K562 treated with DMSO at 1 percent for 48 hours (cell line): ENCODE measurements around the gene RNMT. TPM values are rescaled to one million over a fixed set of nuclear protein-coding genes. Genes with fewer than 3 reads are reported as not detected.

Experiments used
- total RNA-seq: library from RNA; unstranded; fragments of 300-600 nt; gene quantifications from 2 replicates; pipeline ENCODE4 v1.2.3, GENCODE V29; 2022; ENCODE audit warnings: low replicate concordance; ENCODE audit errors: extremely low read depth

The RNMT gene
- not detected in 2 replicates for total RNA-seq

DNA sequence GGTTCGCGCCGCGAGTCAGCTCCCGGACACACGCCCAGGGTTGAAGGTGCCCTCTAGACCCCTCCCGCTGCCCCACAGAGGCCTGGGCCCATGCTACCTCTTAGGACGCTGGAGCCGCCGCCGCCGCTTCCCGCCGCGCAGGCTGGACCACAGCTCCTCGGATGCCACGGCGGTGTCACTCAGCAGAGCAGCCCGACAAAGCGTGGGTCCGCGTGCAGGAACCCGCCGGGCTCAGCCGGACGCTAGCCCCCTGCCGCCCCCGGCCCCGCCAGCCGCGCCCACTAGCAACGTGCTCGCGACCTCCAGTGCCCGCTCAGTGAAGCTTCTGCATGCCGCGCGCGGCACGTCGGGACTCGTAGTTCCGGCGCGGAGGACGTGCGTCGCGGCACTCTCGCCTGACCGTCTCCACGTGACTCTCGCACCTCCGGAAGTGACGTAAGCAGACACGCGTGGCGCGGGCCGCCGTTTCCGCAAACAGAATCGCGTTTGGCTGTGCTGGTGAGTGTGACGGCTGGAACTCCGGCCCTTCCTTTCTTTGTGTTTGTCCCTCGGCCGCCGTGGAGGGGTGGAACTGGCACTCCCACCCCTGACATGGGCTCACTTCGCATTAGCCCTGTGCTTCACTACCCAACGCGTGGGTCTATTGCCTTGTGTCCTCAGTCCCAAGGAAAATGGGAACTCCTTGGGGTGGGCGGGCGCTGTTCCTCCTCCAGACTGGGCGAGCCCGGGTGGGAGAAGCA is at the start of gene RNMT, which contains the start of gene FAM210A:
TSS of gene RNMT (plus strand) at position 442 of the 740 bp plus-strand sequence. CDS start 4,845 bp downstream, outside the sequence.
TSS of gene FAM210A (minus strand) at position 327 of the 740 bp plus-strand sequence. CDS start 44,481 bp downstream, outside the sequence.

Other genes starting within 250 kb of the RNMT start
- not detected in 2 replicates for gene FAM210A, start 115 bp upstream of the RNMT start, total RNA-seq
- gene MC5R, start 97.5 kb downstream of the RNMT start, total RNA-seq: not detected in 2 replicates
- gene MC2R, start 188.9 kb downstream of the RNMT start, total RNA-seq: not detected in 2 replicates